Nephron progenitor cell (in vitro differentiated cells): Measurements from ENCODE around the gene POLR2L.

ENCODE experiments used
- DNase-seq: peaks from one replicate; pipeline ENCODE4 v3.0.0; 2021
- H3K27ac Mint-ChIP-seq: 2 replicates; pipeline ENCODE4 v1.8.0; 2021; ENCODE audit warnings: mild to moderate bottlenecking, moderate library complexity, mixed read lengths
- H3K27me3 Mint-ChIP-seq: 2 replicates; pipeline ENCODE4 v1.8.0; 2021; ENCODE audit warnings: mild to moderate bottlenecking, low read depth, mixed read lengths; ENCODE audit not compliant: poor library complexity
- H3K36me3 Mint-ChIP-seq: 2 replicates; pipeline ENCODE4 v1.8.0; 2021; ENCODE audit warnings: low read depth, mixed read lengths
- H3K4me1 Mint-ChIP-seq: 2 replicates; pipeline ENCODE4 v1.8.0; 2021; ENCODE audit warnings: mixed read lengths
- H3K4me3 Mint-ChIP-seq: 2 replicates; pipeline ENCODE4 v1.8.0; 2021; ENCODE audit warnings: mild to moderate bottlenecking, moderate library complexity, mixed read lengths
- H3K9me3 Mint-ChIP-seq: 2 replicates; pipeline ENCODE4 v1.8.0; 2021; ENCODE audit warnings: mild to moderate bottlenecking, moderate library complexity, mixed read lengths
- CTCF ChIP-seq: fragments of 200-600 bp; sonication (generic); IDR thresholded peaks from 2 replicates; pipeline ENCODE4 v1.5.0; 2021; ENCODE audit warnings: antibody characterized with exemption

POLR2L gene

GRCh38 chr11:803770-804598 is 38.3 kb downstream of the POLR2L start:
- Mint-ChIP-seq H3K4me3 (peak overlapping the region; percentile 78), H3K9me3 (no peaks in the 10 kb centered on the region), H3K4me1 (peaks cover 18% of the 10 kb centered on the region), H3K27me3 (no peaks in the 10 kb centered on the region), H3K36me3 (no peaks in the 10 kb centered on the region), H3K27ac (no peak overlapping the region)
- DNase-seq, result peak; percentile 45
- TF ChIP-seq CTCF, result no peak

GRCh38 chr11:803467-803742 is 38.9 kb downstream of the POLR2L start:
- H3K4me1 Mint-ChIP-seq, result peaks cover 12% of the 10 kb centered on the region

GRCh38 chr11:802693-803466 is 39.4 kb downstream of the POLR2L start:
- peaks cover 8% of the 10 kb centered on the region for H3K4me1 Mint-ChIP-seq
- H3K4me3 Mint-ChIP-seq, result peak overlapping the region; percentile 58
- H3K36me3 Mint-ChIP-seq, result no peaks in the 10 kb centered on the region
- no peak overlapping the region for H3K27ac Mint-ChIP-seq
- DNase-seq, result no peak
- TF ChIP-seq CTCF, result no peak
- H3K27me3 Mint-ChIP-seq, result no peaks in the 10 kb centered on the region
- H3K9me3 Mint-ChIP-seq, result no peaks in the 10 kb centered on the region

More at GRCh38 chr11:803467-803742, 38.9 kb downstream of the POLR2L start:
- no peak for DNase-seq
- H3K4me3 Mint-ChIP-seq, result peak overlapping the region; percentile 78
- TF ChIP-seq CTCF, result no peak
- H3K27ac Mint-ChIP-seq, result no peak overlapping the region
- H3K9me3 Mint-ChIP-seq, result no peaks in the 10 kb centered on the region
- H3K27me3 Mint-ChIP-seq, result no peaks in the 10 kb centered on the region
- no peaks in the 10 kb centered on the region for H3K36me3 Mint-ChIP-seq

GRCh38 chr11:802018-802617 is 40.2 kb downstream of the POLR2L start:
- Mint-ChIP-seq H3K27me3 (no peaks in the 10 kb centered on the region), H3K36me3 (no peaks in the 10 kb centered on the region), H3K4me3 (no peak overlapping the region), H3K4me1 (peaks cover 6% of the 10 kb centered on the region), H3K9me3 (no peaks in the 10 kb centered on the region), H3K27ac (no peak overlapping the region)
- no peak for DNase-seq
- no peak for TF ChIP-seq CTCF

DNA sequence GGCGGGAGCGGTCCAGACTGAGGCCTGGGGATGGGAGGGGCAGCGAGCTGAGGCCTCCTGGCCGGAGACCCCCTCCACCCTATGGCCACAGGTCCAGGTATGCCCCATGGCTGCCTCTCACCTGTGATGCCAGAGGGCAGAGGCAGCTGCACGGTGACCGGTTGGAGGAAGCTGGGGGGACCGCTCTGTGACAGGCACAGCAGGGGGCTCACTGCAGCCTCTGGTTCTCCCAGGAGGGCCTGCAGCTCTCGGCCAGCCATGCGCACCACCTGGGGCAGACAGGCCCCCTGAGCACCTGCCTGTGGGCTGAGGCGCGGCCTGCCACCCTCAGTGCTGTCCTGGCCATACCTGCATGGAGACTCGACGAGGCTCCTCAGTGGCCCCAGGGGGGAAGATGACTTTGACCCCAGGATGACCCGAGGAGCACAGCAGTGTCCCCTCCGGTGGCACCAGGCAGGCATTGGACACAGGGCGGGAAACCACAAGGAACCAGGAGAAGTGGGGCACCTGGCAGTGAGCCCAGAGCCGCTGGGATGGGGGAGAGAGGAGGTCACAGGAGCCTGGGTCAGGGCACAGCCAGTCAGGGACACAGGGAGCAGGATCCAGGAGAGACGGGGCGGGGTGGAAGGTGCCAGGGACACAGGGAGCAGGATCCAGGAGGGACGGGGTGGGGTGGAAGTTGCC is 41.1 kb downstream of the POLR2L start:
- TF ChIP-seq CTCF, result no peak
- Mint-ChIP-seq H3K9me3 (no peaks in the 10 kb centered on the region), H3K4me3 (no peak overlapping the region), H3K27me3 (no peaks in the 10 kb centered on the region), H3K36me3 (no peaks in the 10 kb centered on the region), H3K4me1 (peaks cover 12% of the 10 kb centered on the region), H3K27ac (no peak overlapping the region)
- no peak for DNase-seq
